ENCODE measurements around the gene HPSE2. TPM values are rescaled to one million over a fixed set of nuclear protein-coding genes. Genes with fewer than 3 reads are reported as not detected.
"Not testable (repeated sequence)": the region's sequence is repeated elsewhere in the genome, so short reads cannot be mapped to it uniquely, and the experiment has no call there.

Gene HPSE2
- polyA plus RNA-seq, 4 donors, result 0.60 to 1.9 (median 1.2) TPM

DNA sequence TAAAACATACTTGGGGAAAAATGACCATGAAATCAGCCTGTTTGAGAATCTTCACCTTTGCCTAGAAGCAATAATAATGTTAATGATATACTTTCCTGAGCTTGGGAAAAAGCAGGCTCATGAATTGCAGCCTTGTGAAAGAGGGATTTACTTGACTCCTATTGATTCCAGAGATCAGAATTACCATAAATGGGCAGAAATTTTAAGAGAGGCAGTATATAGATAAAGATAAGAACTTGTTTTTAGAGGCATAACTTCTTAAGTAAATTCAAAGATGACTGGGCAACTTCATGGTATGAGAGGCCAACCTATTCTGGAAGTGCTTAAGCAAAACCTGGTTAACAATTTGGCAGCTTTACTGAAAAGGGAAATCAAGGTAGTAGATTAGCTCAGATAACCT, 225.4 kb downstream of the HPSE2 start:
- DNase-seq (ENCODE audit: low read depth in 4 of 4, low spot score in 3 of 4), result no peak

DNA sequence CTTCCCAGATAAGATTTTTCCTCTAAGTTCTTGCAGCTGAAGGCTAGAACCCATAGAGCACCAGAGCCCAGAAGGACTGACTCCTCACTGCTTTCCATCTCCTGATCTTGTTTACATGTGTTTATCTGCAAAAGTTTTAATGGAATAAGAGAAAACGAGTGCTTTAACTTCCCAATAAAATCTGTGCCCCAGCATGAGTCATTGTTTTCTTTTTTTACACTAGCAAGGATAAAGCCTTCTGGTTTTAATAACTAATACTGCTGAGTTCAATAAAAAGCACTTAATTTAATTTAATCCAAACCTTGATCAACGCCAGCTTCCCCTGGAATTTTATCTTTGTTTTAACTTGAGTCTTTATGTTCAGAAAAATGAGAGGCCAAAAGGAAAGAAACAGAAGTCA, 227.6 kb downstream of the HPSE2 start:
- no peak for DNase-seq (ENCODE audit: low read depth in 4 of 4, low spot score in 3 of 4)

DNA sequence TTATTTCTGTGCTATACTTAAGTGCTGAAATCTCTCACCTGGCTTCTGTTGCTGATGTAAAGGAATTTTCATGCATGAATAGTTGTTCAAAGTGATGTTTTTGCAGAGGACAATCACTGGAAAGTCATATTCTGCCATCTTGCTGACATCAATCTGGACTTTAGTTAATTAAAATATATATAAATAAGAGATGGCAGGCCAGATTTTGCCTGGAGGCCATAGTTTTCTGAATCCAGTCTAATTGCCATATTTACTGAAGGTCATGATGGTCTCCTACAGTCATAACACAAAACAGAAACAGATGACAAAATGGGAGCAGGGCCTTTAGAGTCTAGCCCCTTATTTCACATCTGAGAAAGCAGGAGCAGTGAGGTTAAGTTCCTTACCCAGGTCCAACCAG, 228.2 kb downstream of the HPSE2 start:
- DNase-seq (ENCODE audit: low read depth in 4 of 4, low spot score in 3 of 4), result no peak

DNA sequence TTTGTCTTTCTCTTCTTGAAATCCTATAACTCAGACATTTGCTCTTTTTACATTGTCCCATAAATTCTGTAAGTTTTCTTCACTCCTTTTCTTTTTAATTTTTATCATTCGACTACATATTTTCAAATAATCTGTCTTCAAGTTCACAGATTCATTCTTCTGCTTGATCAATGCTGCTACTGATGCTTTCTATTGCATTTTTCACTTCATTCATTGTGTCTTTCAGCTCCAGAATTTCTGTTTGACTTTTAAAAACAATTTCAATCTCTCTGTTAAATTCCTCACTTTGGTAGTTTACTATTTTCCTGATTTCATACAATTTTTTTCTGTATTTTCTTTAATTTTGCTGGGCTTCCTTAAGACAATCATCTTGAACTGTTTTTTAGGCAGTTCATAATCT, 230.4 kb downstream of the HPSE2 start:
- DNase-seq (ENCODE audit: low read depth in 4 of 4, low spot score in 3 of 4), result no peak

DNA sequence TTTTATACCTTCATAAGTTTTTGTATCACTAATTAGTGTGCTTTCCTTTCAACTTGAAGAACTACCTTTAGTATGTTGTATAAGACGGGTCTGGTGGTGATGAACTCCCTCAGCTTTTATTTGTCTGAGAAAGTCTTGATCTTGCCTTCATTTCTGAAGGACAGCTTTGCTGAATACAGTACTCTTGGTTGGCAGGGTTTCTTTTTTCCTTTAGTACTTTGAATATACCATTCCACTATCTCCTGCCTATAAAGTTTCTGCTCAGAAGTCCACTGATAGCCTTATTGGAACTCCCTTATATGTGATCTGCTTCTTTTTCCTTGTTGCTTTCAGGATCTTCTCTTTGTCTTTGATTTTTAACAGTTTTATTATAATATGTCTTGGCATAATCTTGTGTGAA, 230.9 kb downstream of the HPSE2 start:
- no peak for DNase-seq (ENCODE audit: low read depth in 4 of 4, low spot score in 3 of 4)

DNA sequence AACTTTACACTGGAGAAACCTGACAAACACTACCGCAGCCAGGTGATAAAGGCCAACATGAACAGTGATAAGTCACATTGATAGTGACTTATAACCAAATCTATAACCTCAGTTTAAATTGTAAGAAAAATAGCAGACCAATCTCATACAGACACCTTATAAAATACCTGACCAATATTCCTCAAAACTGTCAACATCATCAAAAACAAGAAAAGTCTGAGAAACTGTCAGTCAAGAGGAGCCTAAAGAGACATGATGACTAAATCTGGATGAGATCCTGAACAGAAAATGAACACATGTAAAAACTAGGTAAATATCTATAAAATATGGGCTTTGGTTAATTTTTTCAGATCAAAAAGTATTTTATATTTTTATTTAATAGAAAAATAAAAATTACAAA, 233.3 kb downstream of the HPSE2 start:
- DNase-seq (ENCODE audit: low read depth in 4 of 4, low spot score in 3 of 4), result no peak

DNA sequence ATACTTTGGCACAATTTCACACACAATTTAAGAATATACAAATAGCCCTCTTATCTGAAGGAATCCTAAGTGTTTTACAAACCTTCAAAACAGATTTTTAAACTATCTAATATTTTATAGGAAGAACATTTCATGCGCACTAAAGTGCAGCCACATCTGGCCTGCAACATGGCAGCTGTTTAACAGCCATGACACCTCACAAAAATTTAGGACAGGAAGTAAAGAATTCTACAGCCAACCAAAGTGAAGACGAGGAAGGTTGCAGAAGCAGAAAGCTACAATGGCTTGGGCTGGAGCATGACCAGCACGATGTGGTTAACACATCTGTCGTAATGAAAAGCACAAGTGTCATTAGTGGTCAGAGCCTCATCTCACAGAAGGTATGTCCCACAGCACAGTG, 238.1 kb downstream of the HPSE2 start:
- DNase-seq (ENCODE audit: low read depth in 4 of 4, low spot score in 3 of 4), result no peak

DNA sequence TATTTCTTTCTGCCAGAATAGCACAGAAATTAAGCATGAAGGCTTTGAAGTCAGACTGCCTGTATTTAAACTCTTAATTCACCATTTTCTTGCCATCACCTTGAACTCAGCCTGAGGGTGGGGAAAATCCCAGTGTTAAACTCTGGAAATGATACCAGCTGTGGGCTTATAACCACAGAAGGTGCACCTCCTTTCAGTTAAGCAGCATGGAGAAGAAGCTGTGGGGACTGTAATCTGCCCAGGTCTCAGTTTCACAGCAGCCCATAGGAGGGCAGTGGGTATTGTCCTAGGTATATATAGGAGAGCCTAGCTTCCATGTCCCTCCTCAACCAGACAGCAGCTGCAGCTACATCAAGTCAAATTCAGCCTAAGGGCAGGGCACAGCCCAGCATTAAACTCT, 241.6 kb downstream of the HPSE2 start:
- no peak for DNase-seq (ENCODE audit: low read depth in 4 of 4, low spot score in 3 of 4)

DNA sequence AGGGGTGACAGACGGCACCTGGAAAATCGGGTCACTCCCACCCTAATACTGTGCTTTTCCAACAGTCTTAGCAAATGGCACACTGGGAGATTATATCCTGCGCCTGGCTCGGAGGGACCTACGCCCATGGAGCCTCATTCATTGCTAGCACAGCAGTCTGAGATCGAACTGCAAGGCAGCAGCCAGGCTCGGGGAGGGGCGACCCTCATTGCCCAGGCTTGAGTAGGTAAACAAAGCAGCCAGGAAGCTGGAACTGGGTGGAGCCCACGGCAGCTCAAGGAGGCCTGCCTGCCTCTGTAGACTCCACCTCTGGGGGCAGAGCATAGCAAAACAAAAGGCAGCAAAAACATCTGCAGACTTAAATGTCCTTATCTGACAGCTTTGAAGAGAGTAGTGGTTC, 251.9 kb downstream of the HPSE2 start:
- DNase-seq (ENCODE audit: low read depth in 4 of 4, low spot score in 3 of 4), result not testable (repeated sequence)

DNA sequence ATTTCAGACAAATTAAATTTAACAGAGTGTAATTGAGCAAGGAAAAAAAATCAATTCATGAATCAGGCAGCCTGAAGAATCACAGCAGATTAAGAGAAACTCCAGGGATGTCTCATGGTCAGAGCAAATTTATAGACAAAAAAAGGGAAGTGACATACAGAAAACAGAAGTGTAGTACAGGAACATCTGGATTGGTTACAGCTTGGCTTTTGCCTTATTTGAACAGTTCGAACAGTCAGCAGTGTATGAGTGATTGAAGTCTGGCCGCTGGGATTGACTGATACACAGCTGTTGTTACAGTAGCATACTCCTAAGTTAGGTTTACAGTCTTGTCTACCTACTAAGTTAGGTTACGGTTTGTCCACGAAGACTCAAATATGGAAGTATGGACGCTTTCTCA, 255.3 kb downstream of the HPSE2 start:
- no peak for DNase-seq (ENCODE audit: low read depth in 4 of 4, low spot score in 3 of 4)

DNA sequence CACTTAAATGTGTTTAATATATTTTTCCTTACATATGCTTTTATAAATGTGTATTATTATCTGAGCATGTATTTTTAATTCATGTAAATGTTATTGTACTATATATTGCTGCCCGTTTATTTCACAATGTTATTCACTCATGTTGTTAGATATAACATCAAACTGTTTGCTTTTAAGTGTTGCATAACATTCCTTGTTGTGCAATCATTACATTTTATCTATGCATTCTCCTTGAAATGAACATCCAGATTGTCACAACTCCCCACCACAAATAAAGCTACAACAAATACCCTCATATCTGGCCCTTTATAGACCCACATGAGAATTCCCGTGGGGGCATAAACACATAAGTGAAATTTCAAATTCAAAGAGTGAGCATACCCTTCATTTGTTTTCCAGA, 264.2 kb downstream of the HPSE2 start:
- no peak for DNase-seq (ENCODE audit: low read depth in 4 of 4, low spot score in 3 of 4)

DNA sequence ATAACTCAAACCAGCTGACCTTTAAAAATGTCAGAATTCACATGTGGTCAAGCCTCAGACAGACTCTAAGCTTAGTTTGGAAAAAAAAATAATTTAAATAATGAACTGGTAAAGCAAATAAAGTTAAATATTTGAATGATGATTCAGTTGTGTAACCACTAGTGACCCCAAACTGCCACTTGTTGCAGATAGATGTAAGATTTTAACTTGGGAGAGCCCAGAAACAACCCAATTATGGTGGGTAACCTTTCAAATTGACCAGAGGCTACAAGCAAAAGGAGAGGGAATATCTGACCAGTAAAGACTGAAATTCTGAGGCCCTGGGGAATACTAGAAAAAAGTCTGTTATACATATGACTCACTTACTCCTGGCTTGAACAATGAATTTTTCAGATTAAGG, 268.1 kb downstream of the HPSE2 start:
- DNase-seq (ENCODE audit: low read depth in 4 of 4, low spot score in 3 of 4), result no peak

DNA sequence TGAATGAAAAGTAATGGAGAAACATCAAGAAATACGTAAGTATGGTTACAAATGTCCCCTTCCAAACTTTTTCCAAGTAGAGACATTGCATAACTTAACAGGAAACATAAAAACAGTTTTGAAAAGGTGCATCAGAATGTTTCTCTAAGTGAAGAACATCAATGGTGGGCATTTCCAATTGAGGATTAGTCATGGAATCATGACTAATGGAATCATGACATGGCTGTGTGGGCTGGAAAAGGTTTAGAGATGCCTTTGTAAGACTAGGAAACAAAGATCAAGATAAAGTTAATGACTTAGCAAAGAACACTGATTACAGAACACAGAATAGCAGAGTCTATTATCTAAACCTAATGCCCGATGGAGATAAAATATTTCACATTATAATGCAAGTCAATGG, 272.0 kb downstream of the HPSE2 start:
- no peak for DNase-seq (ENCODE audit: low read depth in 4 of 4, low spot score in 3 of 4)

DNA sequence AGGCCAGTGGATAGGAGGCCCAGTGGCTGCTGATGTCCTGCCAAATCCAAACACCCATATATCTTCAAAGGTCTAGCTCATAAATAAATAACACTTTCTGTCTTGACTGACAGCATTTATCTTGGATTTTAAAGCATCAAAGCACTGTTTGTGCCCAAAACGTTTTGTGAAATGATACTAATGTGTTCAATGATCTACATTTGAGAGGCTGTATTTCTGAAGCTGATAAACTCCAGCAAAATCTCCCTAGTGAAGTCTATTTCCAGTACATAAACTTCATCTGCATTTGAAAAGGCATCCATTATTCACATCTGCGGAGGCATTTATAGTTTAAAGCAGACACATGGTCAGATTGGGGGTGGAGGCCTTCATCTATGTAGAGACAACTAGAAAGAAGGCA, 276.3 kb downstream of the HPSE2 start:
- DNase-seq (ENCODE audit: low read depth in 4 of 4, low spot score in 3 of 4), result no peak

DNA sequence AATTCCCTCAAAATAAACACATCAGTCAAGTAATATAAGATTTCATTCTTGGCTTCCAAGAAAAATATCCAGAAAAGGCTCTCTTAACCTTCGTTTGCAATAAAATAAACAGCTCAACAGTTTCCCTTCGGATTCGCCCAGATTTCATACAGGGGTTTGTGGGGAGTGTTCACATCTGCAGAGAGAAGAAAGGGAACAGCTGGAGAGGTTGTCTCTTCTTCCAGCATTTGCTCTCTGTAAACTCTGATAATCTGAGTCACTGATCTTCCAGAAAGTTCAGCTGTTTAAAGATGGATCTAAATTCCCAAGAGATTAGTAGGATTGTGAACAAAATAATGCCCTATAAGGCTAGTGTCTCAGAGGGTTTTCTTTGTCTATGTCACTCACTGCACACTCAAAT, 277.9 kb downstream of the HPSE2 start:
- no peak for DNase-seq (ENCODE audit: low read depth in 4 of 4, low spot score in 3 of 4)

DNA sequence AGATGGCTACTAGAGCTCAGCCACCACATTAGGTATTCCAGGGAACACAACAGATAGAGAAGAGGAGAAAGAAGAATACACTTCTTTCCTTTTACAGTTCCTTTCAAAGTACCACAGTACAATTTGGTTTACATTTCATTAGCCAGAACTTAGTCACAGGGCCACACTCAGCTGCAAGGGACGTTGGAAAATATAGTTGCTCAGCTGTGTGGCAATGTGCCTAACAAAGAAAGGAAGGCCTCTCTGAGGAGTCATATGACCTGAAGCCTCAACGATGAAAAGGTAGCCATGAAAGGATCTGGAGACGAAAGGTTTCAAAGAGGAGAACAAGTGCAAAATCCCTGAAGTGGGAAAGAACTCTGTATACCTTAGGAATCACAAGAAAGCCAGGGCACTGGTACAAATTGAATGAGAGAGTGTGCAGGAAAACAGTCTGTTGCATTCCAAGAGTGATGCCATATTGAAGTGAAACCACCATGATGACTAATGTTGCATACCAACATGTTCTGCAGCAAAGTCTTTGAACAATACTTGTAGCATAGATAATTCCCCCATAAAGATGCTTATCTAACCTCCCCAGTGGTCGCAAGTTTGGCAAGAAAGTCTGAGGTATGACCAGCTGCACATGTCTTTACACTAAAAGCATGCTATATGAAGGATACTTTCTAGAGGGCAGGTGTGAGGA, 278.9 kb downstream of the HPSE2 start:
- DNase-seq (ENCODE audit: low read depth in 4 of 4, low spot score in 3 of 4), result no peak

DNA sequence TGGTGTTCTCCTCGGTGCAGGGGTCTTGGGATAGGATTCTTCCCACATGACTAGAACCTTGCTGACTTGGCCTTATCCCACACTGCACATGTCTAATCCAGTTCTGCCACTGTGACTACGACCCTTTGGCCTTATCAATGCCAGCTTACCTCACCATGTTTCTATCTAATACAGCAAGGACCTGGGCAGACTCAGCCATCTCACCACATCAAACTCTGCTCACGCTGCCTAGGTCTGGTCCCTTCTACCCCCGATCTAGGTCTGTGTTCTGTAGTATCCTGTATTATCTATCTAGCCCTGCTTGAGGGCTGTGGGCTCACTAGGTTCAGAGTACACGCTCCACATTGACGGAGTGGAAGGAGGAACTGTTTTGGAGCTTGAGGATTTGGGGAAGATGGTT, 282.4 kb downstream of the HPSE2 start:
- no peak for DNase-seq (ENCODE audit: low read depth in 4 of 4, low spot score in 3 of 4)

DNA sequence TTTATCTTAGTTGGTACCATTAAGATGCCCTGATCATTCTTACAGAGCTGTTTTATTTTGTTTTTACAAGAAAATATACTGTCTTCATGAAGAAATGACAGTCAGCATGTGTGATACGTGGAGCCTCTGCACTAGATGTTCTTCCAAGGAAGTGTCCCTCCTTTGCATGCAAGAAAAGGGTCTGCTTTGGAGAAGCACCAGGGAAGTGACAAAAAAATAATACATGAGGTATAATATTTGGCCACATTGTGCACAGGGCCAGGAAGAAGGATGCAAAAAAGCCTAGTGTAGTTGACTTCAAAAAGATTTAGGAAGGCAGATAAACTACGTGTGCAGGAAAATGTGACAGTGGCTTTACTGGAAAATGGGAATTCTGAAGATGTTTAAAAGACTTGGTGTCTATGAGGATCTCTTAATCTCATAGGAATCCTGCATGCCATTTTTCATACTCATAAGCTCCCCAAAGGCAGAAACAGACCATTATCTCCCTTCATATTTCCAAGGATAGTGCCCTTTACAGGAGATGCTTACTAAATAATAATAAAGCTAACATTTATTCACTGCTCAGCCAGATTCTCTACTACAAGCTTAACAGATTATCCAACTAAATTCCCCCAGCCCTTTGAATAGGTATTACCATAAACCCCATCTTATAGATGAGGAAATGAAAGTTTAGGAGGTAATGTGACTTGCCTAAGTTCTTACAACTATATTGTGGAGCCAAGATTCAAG, 284.2 kb downstream of the HPSE2 start:
- no peak for DNase-seq (ENCODE audit: low read depth in 4 of 4, low spot score in 3 of 4)

DNA sequence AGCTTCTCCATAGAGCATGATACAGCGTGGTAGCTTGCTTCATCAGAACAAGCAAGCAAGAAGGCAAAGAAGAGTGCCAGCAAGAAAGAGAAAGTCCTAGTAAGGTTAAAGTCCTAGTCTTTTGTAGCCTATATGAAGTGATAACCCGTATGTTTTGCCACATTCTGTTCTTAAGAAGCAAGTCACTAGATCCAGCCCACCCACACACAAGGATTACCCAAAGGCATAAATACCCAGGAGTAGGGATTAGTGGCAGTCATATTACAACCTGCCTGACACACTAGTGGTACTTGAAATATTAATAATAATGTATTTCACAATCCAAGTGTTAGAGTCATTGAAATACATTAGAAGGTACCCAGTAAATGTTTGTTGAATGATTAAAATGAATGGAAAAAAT, 285.5 kb downstream of the HPSE2 start:
- DNase-seq (ENCODE audit: low read depth in 4 of 4, low spot score in 3 of 4), result no peak

DNA sequence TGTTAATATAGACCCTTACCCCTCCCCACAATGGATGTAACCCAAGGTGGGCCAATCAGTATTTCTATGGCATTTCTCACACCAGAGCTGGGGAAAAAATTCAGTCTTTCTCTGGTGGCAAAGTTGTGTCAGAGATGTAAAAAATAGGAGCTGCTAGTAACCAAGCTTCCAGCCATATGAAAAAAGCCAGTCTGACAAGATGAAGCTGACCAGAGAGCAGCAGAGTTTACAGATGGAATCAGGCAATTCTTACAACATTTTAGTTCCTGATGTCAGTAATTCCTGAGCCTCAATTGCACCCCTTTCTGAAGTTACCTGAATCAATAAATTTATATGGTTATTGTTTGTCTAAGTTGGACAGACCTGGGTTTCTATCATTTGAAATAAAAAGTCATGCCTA, 286.3 kb downstream of the HPSE2 start:
- DNase-seq (ENCODE audit: low read depth in 4 of 4, low spot score in 3 of 4), result no peak

DNA sequence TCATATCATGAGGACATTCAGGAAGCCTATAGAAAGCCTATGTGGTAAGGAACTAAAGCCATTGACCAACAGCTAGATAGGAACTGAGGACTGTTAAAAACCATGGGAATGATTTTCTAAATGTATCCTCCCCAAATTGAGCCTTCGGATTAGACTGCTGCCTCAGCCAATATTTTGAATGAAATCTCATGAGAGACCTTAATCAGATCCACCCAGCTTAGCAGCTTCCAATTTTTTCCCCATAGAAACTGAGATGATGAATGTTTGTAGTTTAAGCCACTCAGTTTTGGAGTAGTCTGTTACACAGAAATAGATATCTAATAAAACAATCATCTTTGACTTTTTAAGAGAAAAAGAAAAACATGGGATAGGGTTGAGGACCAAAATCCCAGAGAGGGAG, 292.0 kb downstream of the HPSE2 start:
- no peak for DNase-seq (ENCODE audit: low read depth in 4 of 4, low spot score in 3 of 4)

DNA sequence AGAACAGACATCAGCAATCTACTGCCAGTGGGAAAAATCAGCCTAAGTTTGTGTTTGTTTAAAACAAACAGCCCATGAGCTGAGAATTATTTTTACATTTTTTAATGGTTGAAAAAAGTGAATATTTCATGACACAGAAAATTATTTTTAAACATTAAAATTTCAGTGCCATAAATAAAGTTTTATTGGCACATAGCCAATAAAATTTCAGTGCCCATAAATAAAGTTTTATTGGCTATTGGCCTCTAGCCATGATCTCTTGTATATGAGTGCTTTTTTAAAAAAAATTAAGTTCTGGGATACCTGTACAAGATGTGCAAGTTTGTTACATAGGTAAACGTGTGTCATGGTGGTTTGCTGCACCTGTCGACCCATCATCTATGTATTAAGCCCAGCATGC, 305.9 kb downstream of the HPSE2 start:
- DNase-seq (ENCODE audit: low read depth in 4 of 4, low spot score in 3 of 4), result no peak

DNA sequence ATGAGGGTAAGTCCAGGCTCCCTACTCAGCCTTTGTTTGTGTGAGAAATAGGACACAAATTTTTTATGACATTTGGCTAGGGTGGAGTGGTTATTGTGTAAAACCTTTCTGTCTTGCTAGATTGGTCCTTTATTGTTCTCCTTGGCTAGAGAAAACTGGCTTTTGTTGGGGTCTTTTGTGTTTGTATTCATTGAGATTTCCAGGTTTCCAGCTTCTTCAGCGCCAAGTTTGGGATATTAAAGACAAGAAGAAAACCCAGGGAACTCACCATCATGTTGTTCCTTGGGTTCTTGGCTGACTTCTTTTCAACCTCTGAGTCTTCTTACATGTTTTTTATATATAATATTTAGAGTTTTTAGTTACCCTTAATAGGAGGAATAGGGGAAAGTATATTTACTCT, 310.0 kb downstream of the HPSE2 start:
- DNase-seq (ENCODE audit: low read depth in 4 of 4, low spot score in 3 of 4), result no peak
